Measurements from ENCODE around the gene GLT8D2.

The GLT8D2 gene

GRCh38 chr12:103955811-103956508 lies 94.0 kb downstream of the GLT8D2 start:
- in situ Hi-C loops (cut with HindIII; ENCODE audit: low sequenced_read_pairs), result no loop called here

GRCh38 chr12:103952497-103952896 lies 97.5 kb downstream of the GLT8D2 start:
- in situ Hi-C loops (cut with HindIII; ENCODE audit: low sequenced_read_pairs), result no loop called here

GRCh38 chr12:103948746-103949406 lies 101.1 kb downstream of the GLT8D2 start:
- in situ Hi-C loops (cut with HindIII; ENCODE audit: low sequenced_read_pairs), result no loop called here

GRCh38 chr12:103947871-103948555 lies 102.0 kb downstream of the GLT8D2 start:
- in situ Hi-C loops (cut with HindIII; ENCODE audit: low sequenced_read_pairs), result no loop called here

GRCh38 chr12:103944964-103945363 lies 105.0 kb downstream of the GLT8D2 start:
- in situ Hi-C loops (cut with HindIII; ENCODE audit: low sequenced_read_pairs), result no loop called here

Measured in DLD1 (cell line).